ENCODE results near the gene SGMS1. TPM values are rescaled to one million over a fixed set of nuclear protein-coding genes. Genes with fewer than 3 reads are reported as not detected.

Gene SGMS1
- total RNA-seq, 1 experiment from 2014 or later: 20.4 TPM

DNA sequence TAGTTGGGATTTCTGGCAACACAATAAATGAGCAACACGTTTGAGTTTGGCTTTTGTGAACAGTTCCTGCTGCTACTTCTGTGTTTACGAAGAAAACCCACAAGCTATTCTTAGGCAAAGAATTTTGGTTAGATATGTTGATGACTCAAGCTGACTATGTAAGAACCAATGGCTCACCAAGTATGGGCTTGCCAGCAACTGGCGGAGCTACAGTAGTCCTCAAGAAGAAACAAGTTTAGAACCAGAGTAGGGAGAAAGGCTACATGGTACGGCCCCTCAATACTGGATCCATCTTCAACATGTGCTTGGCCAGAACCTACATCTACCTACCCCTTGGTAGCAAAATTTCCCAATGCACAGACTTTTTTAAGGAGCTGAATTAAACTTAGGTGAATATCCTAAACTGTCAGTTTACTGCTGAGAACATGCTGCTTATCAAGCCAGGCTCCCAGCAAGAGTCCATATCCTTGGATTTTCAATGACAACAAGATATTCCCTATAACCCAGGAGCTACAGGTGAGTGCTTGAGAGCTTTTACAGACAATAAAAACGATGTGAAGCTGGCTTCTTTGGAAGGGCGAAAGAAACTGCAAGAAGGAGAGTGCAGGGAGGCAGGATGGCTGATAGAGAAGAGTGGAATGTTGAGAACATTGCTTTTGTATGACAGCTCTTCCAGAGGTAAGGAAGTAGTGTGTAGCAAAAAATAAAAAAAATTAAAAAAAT is 298.1 kb downstream of the SGMS1 start:
- TF ChIP-seq, protein P1, sequence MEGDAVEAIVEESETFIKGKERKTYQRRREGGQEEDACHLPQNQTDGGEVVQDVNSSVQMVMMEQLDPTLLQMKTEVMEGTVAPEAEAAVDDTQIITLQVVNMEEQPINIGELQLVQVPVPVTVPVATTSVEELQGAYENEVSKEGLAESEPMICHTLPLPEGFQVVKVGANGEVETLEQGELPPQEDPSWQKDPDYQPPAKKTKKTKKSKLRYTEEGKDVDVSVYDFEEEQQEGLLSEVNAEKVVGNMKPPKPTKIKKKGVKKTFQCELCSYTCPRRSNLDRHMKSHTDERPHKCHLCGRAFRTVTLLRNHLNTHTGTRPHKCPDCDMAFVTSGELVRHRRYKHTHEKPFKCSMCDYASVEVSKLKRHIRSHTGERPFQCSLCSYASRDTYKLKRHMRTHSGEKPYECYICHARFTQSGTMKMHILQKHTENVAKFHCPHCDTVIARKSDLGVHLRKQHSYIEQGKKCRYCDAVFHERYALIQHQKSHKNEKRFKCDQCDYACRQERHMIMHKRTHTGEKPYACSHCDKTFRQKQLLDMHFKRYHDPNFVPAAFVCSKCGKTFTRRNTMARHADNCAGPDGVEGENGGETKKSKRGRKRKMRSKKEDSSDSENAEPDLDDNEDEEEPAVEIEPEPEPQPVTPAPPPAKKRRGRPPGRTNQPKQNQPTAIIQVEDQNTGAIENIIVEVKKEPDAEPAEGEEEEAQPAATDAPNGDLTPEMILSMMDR (conservative IDR thresholded peaks at IDR 0.05): no peak
- no peaks in the 10 kb centered on the region for H3K23me2 ChIP-seq (ENCODE audit: insufficient read length, low read depth, low read length, poor library complexity, severe bottlenecking)
- H4K91ac ChIP-seq (ENCODE audit: insufficient read length, low read depth, low read length): no peak overlapping the region
- no peak overlapping the region for H3K27ac ChIP-seq (ENCODE audit: insufficient read length, low read depth, low read length)
- H2BK120ac ChIP-seq (ENCODE audit: low read depth, low read length, poor library complexity, severe bottlenecking): no peak overlapping the region
- H3K4ac ChIP-seq (ENCODE audit: low read depth, low read length): no peak overlapping the region
- no peak overlapping the region for H3K4me3 Mint-ChIP-seq
- no peaks in the 10 kb centered on the region for H3K79me2 ChIP-seq (ENCODE audit: insufficient read depth, low read length)
- no peak for DNase-seq
- no peaks in the 10 kb centered on the region for H3K9me3 Mint-ChIP-seq
- H3K4me1 Mint-ChIP-seq: peaks cover 17 to 26% of the 10 kb centered on the region in 2 experiments
- no CpG with 5 or more reads among the region's 6 CpGs for WGBS (ENCODE audit: extremely low coverage, insufficient read length, low lambda C conversion rate)
- H2BK15ac ChIP-seq (ENCODE audit: low read depth, low read length): no peak overlapping the region
- no peak overlapping the region for H3K9ac ChIP-seq (ENCODE audit: extremely low read depth, insufficient read length, low read length)
- H4K5ac ChIP-seq (ENCODE audit: insufficient read length, low read depth, low read length): no peak overlapping the region
- no peak overlapping the region for H2BK20ac ChIP-seq (ENCODE audit: low read depth, low read length, poor library complexity, severe bottlenecking)
- no peak overlapping the region for H3K23ac ChIP-seq (ENCODE audit: insufficient read length, low read depth, low read length)
- no peak overlapping the region for H4K8ac ChIP-seq (replicated peaks; ENCODE audit: insufficient read length, low read depth, low read length)
- H2BK12ac ChIP-seq (ENCODE audit: insufficient read length, low read depth, low read length): peak overlapping the region; percentile 79
- no peak overlapping the region for H2AFZ ChIP-seq (ENCODE audit: low read length)
- H3T11ph ChIP-seq (ENCODE audit: low read length): no peak overlapping the region
- no peaks in the 10 kb centered on the region for H3K79me1 ChIP-seq (ENCODE audit: insufficient read depth, low read depth, low read length, poor library complexity, severe bottlenecking)
- no peak overlapping the region for H3K14ac ChIP-seq (ENCODE audit: insufficient read depth, low read length)
- H3K18ac ChIP-seq (ENCODE audit: insufficient read length, low read depth, low read length): no peak overlapping the region
- peak overlapping the region; percentile 7 for H3K4me2 ChIP-seq (ENCODE audit: insufficient read depth, insufficient read length, low read length)
- H3K27me3 Mint-ChIP-seq (ENCODE audit: low read depth): no peaks in the 10 kb centered on the region
- peak overlapping the region in 1 of 3 experiments; percentile 43; a peak in 1 of 7 replicates for H3K27ac Mint-ChIP-seq
- no peaks in the 10 kb centered on the region for H3K9me3 ChIP-seq (ENCODE audit: control insufficient read depth, low read depth, low read length)
- no peak overlapping the region for H3K56ac ChIP-seq (ENCODE audit: insufficient read length, low read depth, low read length)
- H3K27me3 ChIP-seq (ENCODE audit: insufficient read depth, low read length): no peaks in the 10 kb centered on the region
- H3K36me3 Mint-ChIP-seq (ENCODE audit: insufficient read depth in 1 of 3, low read depth in 3 of 3): no peaks in the 10 kb centered on the region
- no peak overlapping the region for H2BK5ac ChIP-seq (ENCODE audit: insufficient read length, low read length)
- H3K4me1 ChIP-seq (ENCODE audit: insufficient read depth, low read length): peaks cover 4% of the 10 kb centered on the region; the same call in 1 of the 2 replicates
- no peak overlapping the region for H2AK5ac ChIP-seq (ENCODE audit: insufficient read length, low read length)
- no peaks in the 10 kb centered on the region for H4K20me1 ChIP-seq (ENCODE audit: control insufficient read depth, insufficient read depth, insufficient read length)
